22Rv1 (cell line): ENCODE results near the gene ATP6V1E1.

Experiments used
- CTCF ChIP-seq: fragments of 450-650 bp; IDR thresholded peaks from 2 replicates; pipeline ENCODE4 v1.5.1; 2017; ENCODE audit warnings: mild to moderate bottlenecking
- ZFX ChIP-seq: fragments of 450-650 bp; IDR thresholded peaks from 2 replicates; pipeline ENCODE4 v1.6.1; 2017; ENCODE audit warnings: antibody characterized with exemption, borderline replicate concordance

- TF ChIP-seq CTCF = no peak
- TF ChIP-seq ZFX = no peak
These were observed 26.7 kb upstream of the ATP6V1E1 start for GRCh38 chr22:17655289-17655688.
